DMS79 treated with DMSO at 0.1 percent for 48 hours (cell line): ENCODE measurements around the gene TDRD7.

Experiments
- DNase-seq: peaks from one replicate; lab custom pipeline; 2025; lab: John Stamatoyannopoulos, UW

Gene TDRD7, protein sequence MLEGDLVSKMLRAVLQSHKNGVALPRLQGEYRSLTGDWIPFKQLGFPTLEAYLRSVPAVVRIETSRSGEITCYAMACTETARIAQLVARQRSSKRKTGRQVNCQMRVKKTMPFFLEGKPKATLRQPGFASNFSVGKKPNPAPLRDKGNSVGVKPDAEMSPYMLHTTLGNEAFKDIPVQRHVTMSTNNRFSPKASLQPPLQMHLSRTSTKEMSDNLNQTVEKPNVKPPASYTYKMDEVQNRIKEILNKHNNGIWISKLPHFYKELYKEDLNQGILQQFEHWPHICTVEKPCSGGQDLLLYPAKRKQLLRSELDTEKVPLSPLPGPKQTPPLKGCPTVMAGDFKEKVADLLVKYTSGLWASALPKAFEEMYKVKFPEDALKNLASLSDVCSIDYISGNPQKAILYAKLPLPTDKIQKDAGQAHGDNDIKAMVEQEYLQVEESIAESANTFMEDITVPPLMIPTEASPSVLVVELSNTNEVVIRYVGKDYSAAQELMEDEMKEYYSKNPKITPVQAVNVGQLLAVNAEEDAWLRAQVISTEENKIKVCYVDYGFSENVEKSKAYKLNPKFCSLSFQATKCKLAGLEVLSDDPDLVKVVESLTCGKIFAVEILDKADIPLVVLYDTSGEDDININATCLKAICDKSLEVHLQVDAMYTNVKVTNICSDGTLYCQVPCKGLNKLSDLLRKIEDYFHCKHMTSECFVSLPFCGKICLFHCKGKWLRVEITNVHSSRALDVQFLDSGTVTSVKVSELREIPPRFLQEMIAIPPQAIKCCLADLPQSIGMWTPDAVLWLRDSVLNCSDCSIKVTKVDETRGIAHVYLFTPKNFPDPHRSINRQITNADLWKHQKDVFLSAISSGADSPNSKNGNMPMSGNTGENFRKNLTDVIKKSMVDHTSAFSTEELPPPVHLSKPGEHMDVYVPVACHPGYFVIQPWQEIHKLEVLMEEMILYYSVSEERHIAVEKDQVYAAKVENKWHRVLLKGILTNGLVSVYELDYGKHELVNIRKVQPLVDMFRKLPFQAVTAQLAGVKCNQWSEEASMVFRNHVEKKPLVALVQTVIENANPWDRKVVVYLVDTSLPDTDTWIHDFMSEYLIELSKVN

DNA sequence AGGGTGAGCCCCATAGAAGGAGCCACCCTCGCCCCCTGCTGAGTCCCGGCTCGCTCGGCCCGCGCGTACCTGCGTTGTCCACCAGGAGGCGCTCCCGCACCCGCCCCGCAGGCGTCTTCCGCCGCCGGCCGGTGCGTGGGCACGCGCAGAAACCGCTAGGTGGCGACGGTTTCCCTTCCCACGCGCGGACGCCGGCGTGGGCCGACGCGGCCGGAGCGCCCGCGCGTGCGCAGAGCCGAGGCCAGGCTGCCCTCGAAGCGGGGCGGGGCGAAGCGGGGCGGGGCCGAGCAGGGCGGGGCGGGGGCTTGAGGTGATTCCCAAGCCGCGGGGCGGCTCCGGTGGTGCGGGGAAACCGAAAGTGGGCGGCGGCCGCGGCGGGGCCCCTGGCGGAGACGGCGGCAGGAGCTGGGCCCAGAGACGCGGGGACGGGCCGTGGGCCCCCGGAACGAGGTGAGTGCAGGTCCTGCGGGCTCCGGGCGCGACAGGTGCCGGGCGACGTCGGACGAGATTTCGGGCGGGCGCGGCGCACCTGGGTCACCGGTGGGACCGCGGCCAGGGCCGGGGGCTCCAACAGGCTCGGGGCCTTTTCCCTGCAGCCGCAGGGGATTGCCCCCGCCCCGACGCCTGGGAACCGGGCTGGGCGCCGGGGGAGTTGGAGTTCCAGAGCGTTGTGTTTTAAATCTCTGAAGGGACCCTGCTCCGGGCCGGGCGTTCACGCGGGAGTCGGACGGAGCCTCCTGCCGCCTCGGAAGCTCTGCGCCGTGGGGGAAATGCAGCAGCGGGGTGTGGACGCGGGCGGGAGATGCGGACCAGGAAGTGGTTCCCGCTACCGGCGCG lies at the start of gene TDRD7:
Gene TDRD7, plus strand, starts transcription at position 308 of the 837 bp plus-strand sequence. CDS start 16,370 bp downstream, outside the sequence.
- DNase-seq, result peak; percentile 43

DNA sequence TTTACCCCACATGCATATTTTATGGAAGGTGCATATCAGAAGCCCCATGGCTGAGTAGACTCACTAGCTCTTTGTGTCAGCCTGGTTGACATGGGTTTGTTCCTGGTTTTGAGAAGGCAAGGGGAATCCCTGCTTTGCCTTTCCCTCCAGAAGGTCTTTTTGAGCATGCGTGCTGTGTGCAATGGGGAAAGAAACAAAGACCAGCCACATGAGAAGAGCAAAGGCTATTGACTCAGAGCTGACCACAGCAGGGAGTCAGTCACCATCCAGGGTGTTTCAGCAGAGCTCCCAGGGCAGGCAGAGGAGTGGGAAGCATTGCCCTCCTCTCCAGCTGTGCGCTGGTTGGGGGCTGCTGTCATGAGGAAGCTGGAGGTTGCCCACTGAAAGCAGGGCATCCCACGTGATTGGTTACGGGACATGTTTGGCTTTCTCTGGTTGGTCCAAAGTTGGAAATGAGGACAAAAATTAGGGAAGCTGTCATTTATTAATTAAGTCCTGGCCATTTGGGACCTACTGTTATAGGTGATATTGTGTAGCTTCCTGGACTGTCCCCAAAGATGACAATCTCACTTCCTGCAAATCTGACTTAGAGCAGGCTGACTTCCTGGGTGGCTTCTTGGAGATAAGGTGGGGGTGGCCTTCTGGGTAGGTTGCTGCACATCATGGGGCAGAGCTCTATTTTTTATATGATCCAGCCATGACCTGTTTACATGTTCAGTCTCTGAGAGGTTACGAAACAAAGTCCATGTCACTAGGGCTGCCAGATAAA lies 48.9 kb upstream of the TDRD7 start:
- no peak for DNase-seq

DNA sequence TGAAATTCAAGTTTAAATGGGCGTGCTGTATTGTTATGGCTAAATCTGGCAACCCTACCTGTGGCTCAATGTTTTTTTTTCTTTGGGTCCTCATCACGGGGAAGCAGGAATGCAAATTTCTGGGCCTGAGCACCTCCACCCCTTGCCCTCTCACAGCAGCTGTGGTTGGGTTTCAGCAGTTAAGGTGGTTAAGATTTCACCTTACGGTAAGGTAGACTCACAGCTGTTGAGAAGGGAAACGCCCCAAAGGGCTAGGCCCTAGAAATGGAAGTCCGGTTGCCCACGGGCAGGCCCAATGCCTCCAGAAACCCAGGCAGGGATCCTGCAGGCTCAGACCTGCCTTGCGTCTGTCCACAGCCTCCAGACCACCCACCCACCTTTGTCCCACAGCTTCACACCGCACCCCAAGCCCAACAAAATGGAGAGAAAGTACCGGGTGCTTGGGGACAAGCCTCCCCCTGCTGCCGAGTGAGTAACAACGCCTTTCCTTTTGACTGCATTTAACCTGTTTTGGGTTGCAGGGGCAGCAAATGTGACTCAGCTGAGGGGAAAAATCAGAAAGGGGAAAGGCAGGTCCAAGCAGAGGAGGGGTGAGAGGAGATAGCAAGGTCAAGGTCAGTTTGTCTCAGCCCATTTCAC lies 48.1 kb upstream of the TDRD7 start:
- no peak for DNase-seq

DNA sequence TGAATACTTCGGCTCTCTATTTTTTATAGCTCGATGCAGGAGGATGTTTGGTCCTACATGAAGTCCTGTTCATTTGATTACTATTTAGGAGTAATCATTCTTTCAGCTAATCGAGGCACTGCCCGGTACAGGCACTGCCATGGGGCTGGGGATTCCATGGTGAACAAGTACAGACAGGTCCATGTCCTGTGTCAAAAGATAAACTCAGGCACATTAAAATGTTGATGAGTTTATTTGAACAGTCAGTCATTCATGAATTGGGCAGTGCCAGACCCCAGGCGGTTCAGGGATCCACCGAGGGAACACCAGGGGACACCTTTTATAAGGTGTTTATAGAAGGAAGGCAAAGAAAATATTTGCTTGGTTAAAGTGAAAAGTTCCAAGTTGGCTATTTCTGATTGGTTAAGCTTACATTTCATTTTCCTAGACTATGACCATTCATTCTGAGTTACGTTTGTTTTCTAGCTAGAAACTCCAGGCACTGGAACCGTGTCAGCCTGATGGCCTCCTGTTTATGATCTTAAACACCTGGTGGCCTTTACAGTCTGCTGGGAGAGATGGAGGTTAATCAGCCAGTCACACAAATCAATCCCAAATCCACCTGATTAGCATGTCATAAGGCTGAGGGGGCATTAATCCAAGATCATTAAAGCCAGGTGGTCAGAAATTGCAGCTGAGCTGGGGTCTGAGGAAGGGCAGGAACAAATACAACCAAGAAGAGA lies 47.0 kb upstream of the TDRD7 start:
- no peak for DNase-seq

DNA sequence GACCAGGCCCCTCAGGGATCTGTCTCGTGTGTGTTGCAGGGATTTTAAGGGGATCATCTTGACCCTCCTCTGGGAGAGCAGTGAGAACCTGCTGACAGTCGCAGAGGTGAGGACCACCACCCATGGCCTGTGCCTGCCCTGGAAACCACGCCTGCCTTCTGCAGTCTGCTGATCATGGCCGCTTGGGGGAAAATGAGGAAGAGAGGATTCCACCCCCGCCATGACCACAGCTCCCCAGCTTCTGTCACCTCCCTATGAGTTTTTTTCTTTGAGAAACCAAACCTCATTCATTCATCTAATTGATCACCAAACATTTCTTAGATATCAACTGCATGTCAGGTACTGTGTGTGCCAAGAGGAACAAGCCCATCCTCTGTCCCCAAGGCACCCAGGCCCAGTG lies 46.3 kb upstream of the TDRD7 start:
- DNase-seq, result no peak

DNA sequence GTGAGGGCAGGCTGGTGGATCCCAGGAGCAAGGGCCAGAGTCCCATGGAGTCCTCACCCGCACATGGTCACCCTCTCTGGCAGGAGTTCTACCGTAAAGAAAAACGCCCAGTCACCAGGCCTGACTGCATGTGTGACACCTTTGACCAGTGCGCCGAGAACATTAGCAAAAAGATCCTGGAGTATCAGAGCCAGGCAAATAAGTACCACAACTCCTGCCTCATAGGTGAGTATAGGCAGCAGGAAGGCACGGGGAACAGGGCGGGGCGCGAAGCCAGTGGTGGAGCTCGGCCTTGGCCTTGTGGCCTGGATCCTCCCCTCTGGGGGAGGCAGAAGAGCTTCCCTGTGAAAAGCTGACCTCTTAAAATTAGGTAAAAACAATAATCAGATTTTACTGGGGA lies 45.4 kb upstream of the TDRD7 start:
- DNase-seq, result no peak

DNA sequence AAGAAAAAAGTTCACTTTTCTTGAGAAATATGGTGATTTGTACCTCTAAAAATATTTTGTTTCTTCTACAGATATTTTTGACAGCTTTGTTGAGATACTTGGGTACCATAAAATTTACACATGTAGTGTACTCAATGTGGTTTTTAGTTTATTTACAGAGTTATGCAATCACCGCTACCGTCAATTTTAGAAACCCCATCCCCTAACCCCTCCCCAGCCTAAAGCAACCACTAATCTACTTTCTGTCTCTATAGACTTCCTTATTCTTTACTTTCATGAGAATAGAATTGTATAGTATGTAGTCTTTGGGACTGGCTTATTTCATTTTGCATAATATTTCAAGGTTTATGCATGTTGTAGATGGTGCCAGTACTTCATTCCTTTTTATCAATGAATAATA lies 45.0 kb upstream of the TDRD7 start:
- DNase-seq, result no peak

DNA sequence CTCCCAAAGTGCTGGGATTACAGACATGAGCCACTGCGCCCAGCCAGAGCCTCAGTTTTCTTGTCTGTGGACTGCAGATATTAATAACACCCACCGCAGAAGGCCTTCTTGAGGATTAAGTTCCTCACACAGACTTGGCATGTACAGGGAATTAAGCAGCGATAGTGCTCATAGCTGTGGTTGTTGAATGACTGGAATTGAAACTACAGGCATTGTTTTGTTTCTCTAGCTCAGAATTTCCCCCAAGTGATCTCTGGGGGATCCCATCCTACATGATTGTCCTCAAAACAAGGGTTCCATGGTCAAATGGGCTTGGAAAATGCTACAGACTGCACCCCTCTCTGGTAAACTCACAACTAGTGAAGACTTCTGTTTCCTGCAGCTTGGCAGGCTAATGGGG lies 44.2 kb upstream of the TDRD7 start:
- no peak for DNase-seq

DNA sequence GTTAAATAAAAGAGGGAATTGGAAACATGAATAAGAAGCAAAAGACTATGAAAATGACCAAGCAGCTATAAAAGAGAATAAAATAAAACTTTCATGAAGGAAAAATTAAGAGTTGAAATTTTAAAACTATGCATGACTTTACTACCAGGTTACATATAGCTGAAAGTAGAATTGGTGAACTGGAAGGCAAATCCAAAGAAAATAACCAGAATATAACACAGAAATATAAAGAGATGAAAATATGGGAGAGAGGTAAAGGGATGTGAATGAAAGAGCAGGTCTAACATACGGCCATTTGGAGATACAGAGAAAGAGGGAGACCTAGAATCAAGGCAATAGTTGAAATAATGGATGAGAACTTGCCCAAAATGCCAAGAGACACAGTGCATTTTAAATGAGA lies 42.9 kb upstream of the TDRD7 start:
- no peak for DNase-seq

DNA sequence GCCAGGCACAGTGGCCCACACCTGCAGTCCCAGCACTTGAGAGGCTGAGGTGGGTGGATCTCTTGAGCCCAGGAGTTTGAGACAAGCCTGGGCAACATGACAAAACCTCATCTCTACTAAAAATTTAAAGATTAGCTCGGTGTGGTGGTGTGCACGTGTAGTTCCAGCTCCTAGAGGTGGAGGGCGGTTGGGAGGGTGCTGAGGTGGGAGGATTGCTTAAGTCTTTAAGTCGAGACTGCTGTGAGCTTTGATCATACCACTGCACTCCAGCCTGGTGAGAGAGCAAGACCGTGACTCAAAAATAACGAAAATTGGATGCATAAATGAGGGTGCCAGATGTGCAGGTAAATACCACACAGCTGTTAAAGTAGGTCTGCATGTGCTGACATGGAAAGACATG lies 39.3 kb upstream of the TDRD7 start:
- no peak for DNase-seq

DNA sequence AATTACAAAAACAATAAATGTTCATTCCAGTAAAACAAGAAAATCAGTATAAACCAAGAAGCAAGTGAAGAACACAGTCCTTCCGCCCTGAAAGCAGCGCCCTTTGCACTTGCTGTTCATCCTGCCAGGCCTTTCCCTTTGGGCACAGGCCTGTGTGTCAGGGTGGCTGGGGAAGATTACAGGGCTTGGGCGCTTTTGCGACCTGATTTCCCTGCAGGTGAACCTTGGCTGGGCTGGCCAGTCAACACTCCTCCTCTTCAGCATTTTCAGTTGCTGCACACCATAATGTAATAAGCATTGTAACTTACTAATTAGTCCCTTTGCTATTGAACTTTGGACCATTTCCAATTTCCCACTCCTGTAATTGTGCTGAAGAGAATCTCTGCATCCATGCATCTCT lies 38.6 kb upstream of the TDRD7 start:
- DNase-seq, result peak; percentile 11

DNA sequence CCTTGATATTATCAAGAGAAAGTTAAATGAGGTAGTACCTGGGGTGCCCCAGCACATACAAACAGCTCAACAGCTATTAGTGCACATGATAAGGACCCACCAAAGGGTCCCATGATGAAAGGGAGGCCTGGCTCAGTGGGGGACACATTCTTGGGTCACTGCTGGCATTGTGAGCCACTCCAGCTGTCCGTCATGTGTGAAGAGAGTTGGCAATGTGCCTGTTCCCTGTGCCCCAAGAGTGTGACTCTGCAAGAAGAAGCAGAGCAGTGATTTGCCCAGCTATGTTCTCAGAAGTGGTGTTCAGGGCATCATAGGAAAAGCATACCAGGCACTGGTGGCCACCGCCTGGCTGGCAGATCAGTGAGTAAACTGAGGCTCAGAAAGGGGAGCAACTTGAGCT lies 37.1 kb upstream of the TDRD7 start:
- peak; percentile 3 for DNase-seq

DNA sequence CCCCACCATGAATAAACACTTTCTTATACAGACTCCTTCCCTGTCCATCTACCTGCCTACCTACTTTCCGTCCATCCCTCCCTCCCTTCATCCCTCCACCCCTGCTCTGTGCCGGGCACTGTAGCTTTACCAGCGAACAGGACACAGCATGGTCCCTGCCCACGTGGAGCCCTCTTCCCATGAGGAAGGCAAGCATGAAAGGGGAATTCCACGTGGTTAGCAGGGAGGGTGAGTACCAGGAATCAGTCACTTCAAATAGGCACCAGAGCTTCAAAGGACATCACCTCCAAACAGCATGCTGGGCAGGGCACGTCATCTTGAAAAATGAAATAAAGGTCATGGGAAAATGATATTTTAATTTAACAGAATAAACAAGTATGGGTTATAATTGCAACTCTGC lies 35.0 kb upstream of the TDRD7 start:
- DNase-seq, result no peak

DNA sequence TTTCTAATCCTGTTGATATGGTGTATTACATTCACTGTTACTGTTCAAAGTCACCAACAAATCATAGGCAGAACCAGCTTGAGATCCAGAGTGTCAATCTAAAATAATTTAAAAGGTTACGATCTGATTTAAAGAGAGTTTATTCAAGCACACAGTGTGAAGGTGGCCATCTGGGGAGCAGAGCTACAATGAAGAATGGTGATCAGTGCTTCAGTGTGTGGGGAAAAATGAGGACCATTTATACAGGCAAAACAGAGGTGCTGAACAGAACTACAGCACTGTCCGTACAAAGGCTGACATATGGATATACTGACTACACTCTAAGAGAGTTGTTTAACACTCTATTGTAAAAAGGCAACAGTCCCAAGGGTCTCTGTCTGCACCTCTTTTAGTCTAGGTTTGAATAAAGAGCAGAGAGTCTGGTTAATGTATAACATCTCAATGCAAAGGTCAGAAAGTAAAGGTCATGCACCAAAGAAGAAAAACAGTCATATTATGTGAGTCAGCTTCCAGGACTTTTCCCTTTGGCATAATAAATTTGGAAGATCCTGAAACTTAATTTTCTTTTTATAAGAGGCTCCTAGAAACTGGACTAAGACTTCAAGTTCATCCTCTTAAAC lies 29.7 kb upstream of the TDRD7 start:
- DNase-seq, result no peak

DNA sequence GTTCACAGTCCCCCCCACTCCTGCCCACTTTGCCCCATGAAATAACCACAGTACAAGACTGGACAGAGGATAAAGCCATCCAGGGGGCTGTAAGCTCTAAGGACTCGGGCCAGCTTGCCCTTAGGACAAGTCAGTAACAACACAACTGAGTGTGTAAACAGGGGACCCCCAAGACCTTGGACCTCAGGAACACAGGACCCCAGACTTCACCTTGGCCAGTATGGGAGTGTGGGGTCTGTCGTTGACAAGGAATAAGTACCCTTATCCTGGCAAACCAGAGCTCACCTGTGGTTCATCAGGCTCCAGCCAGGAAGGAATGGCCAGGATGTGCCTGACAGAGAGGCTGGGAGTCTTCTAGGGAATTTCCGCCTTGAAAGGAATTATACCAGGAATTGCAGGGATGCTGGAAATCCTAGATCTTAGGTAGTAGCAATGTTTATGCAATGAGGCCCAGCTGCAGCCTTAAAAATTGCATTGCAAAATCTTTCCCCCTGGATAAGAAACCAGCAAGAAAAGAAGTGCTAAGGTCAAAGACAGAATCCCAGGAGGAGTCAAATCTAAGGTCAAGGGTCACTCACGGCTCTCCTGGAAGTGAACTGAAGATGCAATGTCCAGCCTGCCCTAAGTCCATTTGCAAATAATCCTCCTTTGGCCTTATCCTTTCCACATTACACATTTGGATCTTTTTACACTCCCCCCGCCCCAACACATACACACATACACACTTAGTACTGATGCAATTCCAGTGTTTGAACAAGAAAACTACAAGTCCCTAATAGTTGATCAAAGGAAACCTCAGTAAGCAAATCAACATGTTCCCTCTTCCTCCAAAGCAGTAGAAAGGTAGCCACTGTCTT lies 27.3 kb upstream of the TDRD7 start:
- no peak for DNase-seq

DNA sequence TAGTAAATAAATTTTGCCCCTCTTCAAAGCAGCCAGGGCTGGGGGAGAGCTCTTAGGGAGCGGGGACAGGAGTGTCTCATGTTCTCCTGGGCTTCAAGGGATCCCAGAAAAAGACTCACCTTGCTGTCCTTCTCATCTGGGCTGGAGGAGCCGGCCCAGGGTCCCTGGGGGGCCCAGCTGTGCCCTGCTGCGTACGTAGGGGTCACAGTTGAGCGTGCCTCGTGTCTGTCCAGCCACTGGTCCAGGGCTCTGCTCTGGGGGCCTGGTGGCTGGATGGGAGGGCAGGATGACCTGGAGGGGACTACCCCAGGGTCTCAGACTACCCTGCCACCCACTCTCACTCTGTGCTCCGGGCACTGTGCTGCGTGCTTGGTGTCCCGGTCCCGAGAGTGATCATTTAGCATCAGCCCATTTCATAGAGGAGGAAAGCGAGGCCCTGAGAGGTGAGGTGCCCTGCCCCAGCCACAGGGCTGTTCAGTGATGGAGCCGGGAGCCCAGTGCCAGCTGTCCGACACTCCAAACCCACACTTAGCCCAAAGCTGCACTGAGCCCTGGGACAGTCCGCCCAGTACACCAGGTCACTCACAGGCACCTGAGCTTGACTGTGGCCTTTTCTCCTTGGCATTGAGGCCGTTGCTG lies 26.2 kb upstream of the TDRD7 start:
- DNase-seq, result no peak

DNA sequence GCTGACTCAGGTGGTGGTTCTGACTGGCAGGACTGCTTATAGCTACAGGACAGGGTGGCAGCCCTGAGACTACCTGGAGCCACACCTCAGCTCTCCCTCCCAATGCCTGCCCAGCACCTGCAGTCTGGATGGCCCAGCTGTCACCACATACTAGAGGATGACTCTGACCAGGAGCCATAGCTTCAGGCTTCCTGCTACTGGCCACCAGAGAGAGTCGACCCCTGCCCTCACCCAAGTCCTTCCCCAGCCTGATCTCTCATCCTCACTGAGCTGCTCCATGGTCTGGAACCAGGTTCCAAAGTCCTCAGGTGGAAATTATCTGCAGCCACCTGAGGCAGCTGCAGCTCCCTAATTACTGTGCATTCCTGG lies 25.6 kb upstream of the TDRD7 start:
- no peak for DNase-seq
